ENCODE results near the gene NEAT1.

Gene NEAT1

GRCh38 chr11:65492387-65492636 is 69.7 kb downstream of the NEAT1 start:
- DNase-seq (no peak), ATAC-seq (replicated peaks) (no peak)
- no peaks in the 10 kb centered on the region for H3K27me3 Mint-ChIP-seq
- H3K4me1 Mint-ChIP-seq (ENCODE audit: low read depth in 2 of 2) = peaks cover 13 to 20% of the 10 kb centered on the region in 2 donors
- H3K27ac Mint-ChIP-seq = peak overlapping the region in 1 of 2 donors; percentile 29
- H3K9me3 Mint-ChIP-seq = no peaks in the 10 kb centered on the region
- no peaks in the 10 kb centered on the region for H3K36me3 Mint-ChIP-seq (ENCODE audit: insufficient read depth)
- H3K4me3 Mint-ChIP-seq = no peak overlapping the region

- peak overlapping the region in 1 of 2 donors; percentile 29 for H3K27ac Mint-ChIP-seq
- ATAC-seq (replicated peaks) = no peak
- H3K4me1 Mint-ChIP-seq (ENCODE audit: low read depth in 2 of 2) = peaks cover 13 to 24% of the 10 kb centered on the region in 2 donors
- no peak for DNase-seq
- no peaks in the 10 kb centered on the region for H3K9me3 Mint-ChIP-seq
- H3K36me3 Mint-ChIP-seq (ENCODE audit: insufficient read depth) = no peaks in the 10 kb centered on the region
- no peak overlapping the region for H3K4me3 Mint-ChIP-seq
- H3K27me3 Mint-ChIP-seq = no peaks in the 10 kb centered on the region
These were observed 70.2 kb downstream of the NEAT1 start for GRCh38 chr11:65492637-65493366.

GRCh38 chr11:65493367-65494176 is 71.0 kb downstream of the NEAT1 start:
- Mint-ChIP-seq H3K27ac (peak overlapping the region in 1 of 2 donors; percentile 26), H3K27me3 (no peaks in the 10 kb centered on the region), H3K36me3 (ENCODE audit: insufficient read depth) (no peaks in the 10 kb centered on the region), H3K4me3 (no peak overlapping the region), H3K4me1 (ENCODE audit: low read depth in 2 of 2) (peaks cover 13 to 25% of the 10 kb centered on the region in 2 donors), H3K9me3 (no peaks in the 10 kb centered on the region)
- DNase-seq (no peak), ATAC-seq (replicated peaks) (no peak)

Measured in effector memory CD8-positive, alpha-beta T cell (primary cell).